IMR-90 (cell line): ENCODE results near the gene CASP6. TPM values are rescaled to one million over a fixed set of nuclear protein-coding genes. Genes with fewer than 3 reads are reported as not detected.

Experiments used
- ATAC-seq: fragments of 200-7000 bp; cut with Tn5 transposase; 2 replicates; pipeline ENCODE4 v1.9.1; 2020; ENCODE audit warnings: low read depth, mild to moderate bottlenecking, moderate library complexity
- BruUV-seq: library from RNA; stranded (reverse); fragments of 400-500 nt; replicated peaks from 2 replicates; lab custom pipeline; 2021; lab: Mats Ljungman, UMichigan
- CTCF ChIA-PET: fragments of 300-600 bp; formaldehyde crosslinking; extraction: SDS; loops from one replicate; lab custom pipeline; 2021; ENCODE audit warnings: antibody characterized with exemption; lab: Yijun Ruan, JAX
- POLR2A ChIA-PET: fragments of 300-600 bp; sonication (Branson Sonifier 250); formaldehyde crosslinking; loops from one replicate; lab custom pipeline; 2022; ENCODE audit warnings: antibody characterized with exemption; ENCODE audit not compliant: unreplicated experiment; lab: Charles Lee
- DNase-seq: peaks from one replicate; pipeline ENCODE4 v3.0.0; 2013
- H2AFZ ChIP-seq: replicated peaks from 2 replicates; pipeline ENCODE3; 2013; ENCODE audit warnings: low read length, mild to moderate bottlenecking; ENCODE audit not compliant: poor library complexity
- H2AK5ac ChIP-seq: 2 replicates; pipeline ENCODE4 v1.6.1; 2013; ENCODE audit warnings: low read depth, low read length, inconsistent platforms
- H2AK9ac ChIP-seq: replicated peaks from 2 replicates; pipeline ENCODE3; 2013; ENCODE audit warnings: mild to moderate bottlenecking, low read depth, low read length, moderate library complexity; ENCODE audit not compliant: poor library complexity
- H2BK120ac ChIP-seq: 2 replicates; pipeline ENCODE4 v1.6.1; 2013; ENCODE audit warnings: low read depth, low read length, inconsistent platforms
- H2BK15ac ChIP-seq: 3 replicates; pipeline ENCODE4 v1.6.1; 2013; ENCODE audit warnings: low read depth, low read length, inconsistent platforms
- H2BK20ac ChIP-seq: 2 replicates; pipeline ENCODE4 v1.6.1; 2013; ENCODE audit warnings: low read depth, mild to moderate bottlenecking, inconsistent platforms, low read length, moderate library complexity
- H2BK5ac ChIP-seq: 2 replicates; pipeline ENCODE4 v1.6.1; 2013; ENCODE audit warnings: mild to moderate bottlenecking, low read depth, low read length, inconsistent platforms; ENCODE audit not compliant: poor library complexity, severe bottlenecking
- H3K14ac ChIP-seq: replicated peaks from 2 replicates; pipeline ENCODE4 v1.6.1; 2013; ENCODE audit warnings: low read depth, low read length, inconsistent platforms
- H3K18ac ChIP-seq: 2 replicates; pipeline ENCODE4 v1.6.1; 2013; ENCODE audit warnings: low read depth, low read length, control low read depth
- H3K23ac ChIP-seq: 2 replicates; pipeline ENCODE4 v1.6.1; 2013; ENCODE audit warnings: low read depth, low read length, inconsistent platforms
- H3K27ac ChIP-seq: 2 replicates; pipeline ENCODE4 v1.5.1; 2013; ENCODE audit warnings: mild to moderate bottlenecking, control low read depth, low read length; ENCODE audit not compliant: insufficient read depth
- H3K27me3 ChIP-seq: 2 replicates; pipeline ENCODE4 v1.6.1; 2013; ENCODE audit warnings: low read length; ENCODE audit not compliant: control insufficient read depth, insufficient read depth
- H3K36me3 ChIP-seq: 2 replicates; pipeline ENCODE4 v1.6.1; 2013; ENCODE audit warnings: low read length, mixed read lengths; ENCODE audit not compliant: control insufficient read depth, insufficient read depth
- H3K4ac ChIP-seq: 2 replicates; pipeline ENCODE4 v1.6.1; 2013; ENCODE audit warnings: low read depth, low read length, inconsistent platforms
- H3K4me1 ChIP-seq: 2 replicates; pipeline ENCODE4 v1.6.1; 2013; ENCODE audit warnings: low read length, mixed read lengths; ENCODE audit not compliant: control insufficient read depth, insufficient read depth
- H3K4me2 ChIP-seq: 2 replicates; pipeline ENCODE4 v1.6.1; 2013; ENCODE audit warnings: low read depth, mild to moderate bottlenecking, control low read depth, low read length, moderate library complexity
- H3K4me3 ChIP-seq: 2 replicates; pipeline ENCODE4 v1.5.1; 2013; ENCODE audit warnings: low read depth, mild to moderate bottlenecking, control low read depth, low read length, moderate library complexity; ENCODE audit not compliant: insufficient read depth
- H3K56ac ChIP-seq: 2 replicates; pipeline ENCODE4 v1.6.1; 2013; ENCODE audit warnings: low read length, inconsistent platforms; ENCODE audit not compliant: insufficient read depth; ENCODE audit errors: extremely low read depth
- H3K79me1 ChIP-seq, 2 experiments: 2 replicates each; pipeline ENCODE4 v1.6.1; 2013; ENCODE audit warnings: low read length in 2 of 2, inconsistent platforms in 1 of 2, low read depth in 1 of 2
- H3K9ac ChIP-seq: 2 replicates; pipeline ENCODE4 v1.6.1; 2013; ENCODE audit warnings: low read depth, low read length, control low read depth
- H3K9me1 ChIP-seq: 2 replicates; pipeline ENCODE4 v1.6.1; 2013; ENCODE audit warnings: low read length, inconsistent platforms; ENCODE audit not compliant: insufficient read depth
- H3K9me3 ChIP-seq: 2 replicates; pipeline ENCODE4 v1.6.1; 2013; ENCODE audit warnings: low read length; ENCODE audit not compliant: control insufficient read depth, insufficient read depth
- H4K20me1 ChIP-seq: 2 replicates; pipeline ENCODE4 v1.6.1; 2013; ENCODE audit warnings: low read length, inconsistent platforms; ENCODE audit not compliant: insufficient read depth
- H4K5ac ChIP-seq: 2 replicates; pipeline ENCODE4 v1.6.1; 2013; ENCODE audit warnings: mild to moderate bottlenecking, low read depth, low read length, control low read depth
- H4K8ac ChIP-seq, 2 experiments: 2 replicates each; pipeline ENCODE4 v1.6.1; 2013; ENCODE audit warnings: low read depth in 2 of 2, low read length in 2 of 2, control low read depth in 1 of 2, inconsistent platforms in 1 of 2
- H4K91ac ChIP-seq: 2 replicates; pipeline ENCODE4 v1.6.1; 2013; ENCODE audit warnings: low read depth, low read length, inconsistent platforms; ENCODE audit not compliant: insufficient read depth
- RCOR1 ChIP-seq: IDR thresholded peaks from 2 replicates; pipeline ENCODE4 v1.6.1; 2012; ENCODE audit warnings: mild to moderate bottlenecking, low read length, improper control_type of control experiment; ENCODE audit not compliant: insufficient replicate concordance
- SMC3 ChIP-seq: fragments of 150-350 bp; IDR thresholded peaks from 2 replicates; pipeline ENCODE4 v1.6.1; 2016; ENCODE audit warnings: low read depth, mild to moderate bottlenecking, antibody characterized with exemption, low read length, moderate library complexity
- WGBS, 2 experiments: methylation state at CpG; one replicate each; pipeline versions ENCODE4 v1.1.5 to v1.1.7; 2013; ENCODE audit warnings: missing lambda C conversion rate in 2 of 2; ENCODE audit not compliant: insufficient read length in 1 of 2; ENCODE audit errors: extremely low coverage in 2 of 2; 5-methylcytosine and 5-hydroxymethylcytosine counted together
- dilution Hi-C: fragments of 300-500 bp; cut with HindIII; formaldehyde crosslinking; loops from one replicate; pipeline ENCODE4 v1.14.3; 2018; ENCODE audit warnings: low sequenced_read_pairs; ENCODE audit not compliant: unreplicated experiment
- in situ Hi-C: fragments of 300-500 bp; cut with MboI; formaldehyde crosslinking; loops from 3 replicates; pipeline ENCODE4 v1.14.3; 2019; ENCODE audit warnings: low sequenced_read_pairs, inconsistent platforms, mixed read lengths
- intact Hi-C: fragments of 100-400 bp; cut with micrococcal nuclease; formaldehyde crosslinking; loops from 2 replicates; pipeline ENCODE4 v1.10.0; 2022
- polyA plus RNA-seq, 3 experiments: library from polyadenylated mRNA; depleted of rRNA; stranded (reverse); fragments of >200 nt; gene quantifications; 2 replicates each; pipeline ENCODE4 v1.2.3, GENCODE V29; 2012; ENCODE audit warnings: low replicate concordance in 1 of 3
- total RNA-seq: library from RNA; depleted of rRNA; stranded (reverse); fragments of >200 nt; gene quantifications from 2 replicates; pipeline ENCODE4 v1.2.3, GENCODE V29; 2012

CASP6 gene
- total and polyA plus RNA-seq, 2 of the 4 experiments (the other 2 are of a cell fraction), result 25.0 to 44.1 TPM

GRCh38 chr4:109655396-109655795, 47.8 kb downstream of the CASP6 start:
- WGBS, 2 experiments, result 30% methylated on average over 2 of the region's 6 CpGs; no CpG with 5 or more reads in 1 of the 2 experiments
- H4K20me1 ChIP-seq, result no peaks in the 10 kb centered on the region
- no peak for ATAC-seq
- no peak overlapping the region for H2AK9ac ChIP-seq
- no peak overlapping the region for H2BK20ac ChIP-seq
- no peak overlapping the region for H2AFZ ChIP-seq
- intact Hi-C loops, result loop anchor here (5.0 kb wide), 1 partner anchor 233 kb away; no protein-coding TSS in a partner anchor
- no peak overlapping the region for H3K27ac ChIP-seq
- no peaks in the 10 kb centered on the region for H3K36me3 ChIP-seq
- no peak overlapping the region for H2BK120ac ChIP-seq
- H3K23ac ChIP-seq, result no peak overlapping the region
- H3K18ac ChIP-seq, result no peak overlapping the region
- H3K4me3 ChIP-seq, result no peak overlapping the region
- no TSS peak for BruUV-seq
- no peak overlapping the region for H3K4me2 ChIP-seq
- H3K56ac ChIP-seq, result no peak overlapping the region
- no peaks in the 10 kb centered on the region for H3K9me1 ChIP-seq
- no peaks in the 10 kb centered on the region for H3K4me1 ChIP-seq
- dilution Hi-C loops, result no loop called here
- no peak overlapping the region for H3K4ac ChIP-seq
- H3K27me3 ChIP-seq, result no peaks in the 10 kb centered on the region
- H2AK5ac ChIP-seq, result no peak overlapping the region
- no peak overlapping the region for H2BK5ac ChIP-seq
- POLR2A ChIA-PET, result interaction anchor here (0.6 kb wide), 1 partner anchor 160 kb away, joined by 4 read pairs; the partner anchor contains the start of gene GAR1
- no peak overlapping the region for H4K91ac ChIP-seq
- no peaks in the 10 kb centered on the region for H3K9me3 ChIP-seq
- no peak overlapping the region for H3K14ac ChIP-seq
- H4K5ac ChIP-seq, result no peak overlapping the region
- H4K8ac ChIP-seq, result no peak overlapping the region
- no peak overlapping the region for H2BK15ac ChIP-seq
- no peaks in the 10 kb centered on the region; a peak in 1 of 4 replicates for H3K79me1 ChIP-seq
- in situ Hi-C loops, result no loop called here
- H3K9ac ChIP-seq, result no peak overlapping the region
- no peak for DNase-seq
- TF ChIP-seq SMC3 (no peak), RCOR1 (no peak)
- CTCF ChIA-PET, result no interaction called here
